Tibial nerve (tissue), 4 donors: ENCODE results near the gene SMIM35.

Experiments
- EP300 ChIP-seq, 2 donors: sonication (generic); formaldehyde crosslinking; IDR thresholded peaks; one replicate each; pipeline ENCODE4 v1.6.1; 2017; ENCODE audit warnings: antibody characterized with exemption in 2 of 2, mild to moderate bottlenecking in 1 of 2
- POLR2A ChIP-seq, 2 donors: fragments of 450-650 bp; IDR thresholded peaks; one replicate each; pipeline ENCODE4 v1.6.1; 2017; ENCODE audit warnings: antibody characterized with exemption in 2 of 2, mild to moderate bottlenecking in 2 of 2, moderate library complexity in 2 of 2
- TF ChIP-seq, protein P1 (sequence below), 5 experiments: fragments of 200-600 bp in 3 of 5; fragments of 450-650 bp in 2 of 5; sonication (generic) in 3 of 5; IDR thresholded peaks; one replicate each; pipeline ENCODE4 v1.5.1; 2016 to 2019; ENCODE audit warnings: antibody characterized with exemption in 5 of 5, mild to moderate bottlenecking in 3 of 5, moderate library complexity in 2 of 5

DNA sequence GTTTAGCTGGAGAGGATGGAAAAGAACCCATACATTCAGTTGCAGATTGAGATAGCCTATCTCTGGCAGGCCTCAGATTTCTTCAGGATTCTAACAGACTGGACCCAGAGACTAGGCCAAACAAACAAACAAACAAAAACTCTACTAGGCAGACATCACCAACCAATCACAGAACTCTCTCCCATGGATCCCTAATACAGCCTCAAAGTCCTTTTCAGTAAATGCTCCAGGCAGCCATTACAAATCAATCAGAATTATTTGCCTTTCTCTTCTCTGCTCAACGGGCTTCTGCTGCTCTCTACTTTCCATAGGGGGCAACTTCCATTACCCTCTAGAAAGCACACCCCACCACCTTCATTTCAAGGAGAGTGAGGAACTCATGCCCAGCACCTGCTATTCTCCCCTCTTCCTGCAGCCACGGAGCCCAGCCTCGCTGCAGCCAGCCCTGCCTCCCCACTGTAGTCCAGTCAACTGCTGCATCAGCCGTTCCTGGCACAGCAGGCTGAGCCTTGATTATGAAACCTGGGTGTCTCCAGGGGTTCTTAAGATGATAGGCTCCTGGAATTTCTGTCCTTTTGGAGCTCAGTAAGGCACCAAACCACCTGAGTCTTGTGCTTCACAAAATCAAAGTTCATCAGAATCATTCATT lies 19.0 kb upstream of the SMIM35 start:
- TF ChIP-seq, protein P1, sequence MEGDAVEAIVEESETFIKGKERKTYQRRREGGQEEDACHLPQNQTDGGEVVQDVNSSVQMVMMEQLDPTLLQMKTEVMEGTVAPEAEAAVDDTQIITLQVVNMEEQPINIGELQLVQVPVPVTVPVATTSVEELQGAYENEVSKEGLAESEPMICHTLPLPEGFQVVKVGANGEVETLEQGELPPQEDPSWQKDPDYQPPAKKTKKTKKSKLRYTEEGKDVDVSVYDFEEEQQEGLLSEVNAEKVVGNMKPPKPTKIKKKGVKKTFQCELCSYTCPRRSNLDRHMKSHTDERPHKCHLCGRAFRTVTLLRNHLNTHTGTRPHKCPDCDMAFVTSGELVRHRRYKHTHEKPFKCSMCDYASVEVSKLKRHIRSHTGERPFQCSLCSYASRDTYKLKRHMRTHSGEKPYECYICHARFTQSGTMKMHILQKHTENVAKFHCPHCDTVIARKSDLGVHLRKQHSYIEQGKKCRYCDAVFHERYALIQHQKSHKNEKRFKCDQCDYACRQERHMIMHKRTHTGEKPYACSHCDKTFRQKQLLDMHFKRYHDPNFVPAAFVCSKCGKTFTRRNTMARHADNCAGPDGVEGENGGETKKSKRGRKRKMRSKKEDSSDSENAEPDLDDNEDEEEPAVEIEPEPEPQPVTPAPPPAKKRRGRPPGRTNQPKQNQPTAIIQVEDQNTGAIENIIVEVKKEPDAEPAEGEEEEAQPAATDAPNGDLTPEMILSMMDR (IDR thresholded peaks at IDR 0.05) = no peak
- no peak for TF ChIP-seq POLR2A (IDR thresholded peaks at IDR 0.05)
- TF ChIP-seq EP300 (IDR thresholded peaks at IDR 0.05) = no peak
